GM06990 (cell line): ENCODE data around the gene LRRFIP2.
"Not testable (repeated sequence)": the region's sequence is repeated elsewhere in the genome, so short reads cannot be mapped to it uniquely, and the experiment has no call there.

Experiments used
- DNase-seq: peaks from one replicate; pipeline ENCODE4 v3.0.0-alpha.2; 2011; ENCODE audit not compliant: insufficient read length; ENCODE audit errors: extremely low read depth
- H3K27me3 ChIP-seq: replicated peaks from 2 replicates; pipeline ENCODE4 v1.6.0; 2011; ENCODE audit warnings: low read length; ENCODE audit not compliant: control insufficient read depth, insufficient read depth
- H3K36me3 ChIP-seq: 2 replicates; pipeline ENCODE4 v1.5.1; 2011; ENCODE audit warnings: low read length; ENCODE audit not compliant: control insufficient read depth, insufficient read depth
- H3K4me3 ChIP-seq: replicated peaks from 2 replicates; pipeline ENCODE4 v1.5.1; 2011; ENCODE audit warnings: low read depth, mild to moderate bottlenecking, control low read depth, low read length
- CTCF ChIP-seq: IDR thresholded peaks from 2 replicates; pipeline ENCODE4 v1.5.1; 2011; ENCODE audit warnings: low read length, control low read depth, mild to moderate bottlenecking, inconsistent platforms; ENCODE audit not compliant: insufficient read depth, poor library complexity, severe bottlenecking

The LRRFIP2 gene

DNA sequence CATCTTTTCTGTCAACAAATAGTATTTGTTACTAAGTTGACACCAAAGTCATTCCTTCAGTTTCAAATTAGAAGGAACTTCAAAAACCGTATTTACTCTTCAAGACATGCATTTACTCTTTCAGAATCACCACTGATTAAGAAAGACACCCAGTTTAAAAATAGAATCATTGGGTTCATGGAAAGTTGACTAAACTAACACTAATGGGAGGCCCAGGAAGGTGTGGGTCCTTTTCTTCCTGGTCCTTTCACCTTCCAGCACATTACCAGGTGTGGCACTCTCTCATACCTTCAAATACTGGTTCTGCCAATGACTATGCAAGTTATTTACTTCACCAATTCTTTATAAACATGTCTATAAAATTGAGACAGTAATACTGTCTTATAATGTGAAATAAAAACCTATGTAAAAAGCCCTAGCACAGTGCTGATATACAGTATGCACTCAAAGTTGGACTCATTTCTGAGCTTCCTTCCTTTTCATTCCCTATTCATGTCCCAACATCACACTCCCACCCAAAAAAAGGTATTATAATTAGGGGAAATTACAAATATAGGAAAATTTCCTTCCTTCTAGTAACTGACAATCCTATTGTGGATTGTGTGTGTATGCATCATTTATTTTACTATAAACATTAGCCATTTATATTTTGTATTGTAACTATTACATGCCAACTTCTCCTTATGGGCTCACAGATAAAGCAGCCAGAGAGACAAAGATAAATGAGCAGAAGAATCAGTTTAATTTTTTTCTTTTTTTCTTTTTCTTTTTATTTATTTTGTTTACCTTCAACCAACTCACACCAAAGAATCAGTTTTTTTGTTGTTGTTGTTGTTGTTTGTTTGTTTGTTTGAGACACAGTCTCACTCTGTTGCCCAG lies 48.9 kb downstream of the LRRFIP2 start:
- Histone ChIP-seq H3K27me3 (no peaks in the 10 kb centered on the region), H3K4me3 (no peak overlapping the region), H3K36me3 (no peaks in the 10 kb centered on the region)
- no peak for TF ChIP-seq CTCF
- no peak for DNase-seq

DNA sequence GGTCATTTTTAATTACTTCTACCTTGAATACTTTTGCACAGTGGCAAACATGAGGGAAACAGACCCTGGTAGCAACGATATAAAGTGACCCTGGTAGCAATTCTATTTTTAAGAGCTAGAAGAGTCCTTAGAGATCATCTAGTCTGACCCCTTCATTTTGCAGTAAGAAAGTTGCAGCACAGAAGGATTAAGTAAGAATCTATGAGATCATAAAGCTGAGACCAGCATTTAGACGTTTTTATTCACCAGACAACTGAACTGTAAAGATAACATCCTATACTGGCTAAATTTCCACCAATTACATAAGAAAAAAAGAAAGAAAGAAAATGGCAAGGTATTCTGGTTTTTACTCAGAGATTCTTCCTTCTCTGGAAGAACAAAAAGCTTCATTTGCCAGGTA lies 49.9 kb downstream of the LRRFIP2 start:
- H3K27me3 ChIP-seq, result no peaks in the 10 kb centered on the region
- no peak overlapping the region for H3K4me3 ChIP-seq
- DNase-seq, result no peak
- no peak for TF ChIP-seq CTCF
- H3K36me3 ChIP-seq, result no peaks in the 10 kb centered on the region

- Histone ChIP-seq H3K27me3 (no peaks in the 10 kb centered on the region), H3K4me3 (no peak overlapping the region), H3K36me3 (no peaks in the 10 kb centered on the region)
- no peak for TF ChIP-seq CTCF
- no peak for DNase-seq
Observed at GRCh38 chr3:37123292-37123691, 51.1 kb downstream of the LRRFIP2 start.

GRCh38 chr3:37122069-37122468 lies 52.3 kb downstream of the LRRFIP2 start:
- not testable (repeated sequence) for H3K36me3 ChIP-seq, H3K4me3 ChIP-seq, DNase-seq, H3K27me3 ChIP-seq

DNA sequence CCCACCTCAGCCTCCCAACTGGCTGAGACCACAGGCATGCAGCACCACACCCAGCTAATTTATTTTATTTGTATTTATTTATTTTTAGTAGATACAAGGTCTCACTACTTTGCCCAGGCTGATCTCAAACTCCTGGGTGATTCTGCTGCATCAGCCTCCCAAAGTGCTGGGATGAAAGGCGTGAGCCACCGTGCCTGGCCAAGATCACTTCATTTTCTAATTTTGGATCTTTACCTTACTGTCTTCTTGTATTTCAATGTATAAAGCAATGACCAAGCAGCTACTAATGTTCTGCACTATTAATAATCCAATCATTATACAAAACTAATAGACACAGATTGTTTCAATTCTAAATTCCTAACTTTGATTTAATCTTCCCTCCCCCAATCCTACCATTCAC lies 56.2 kb downstream of the LRRFIP2 start:
- H3K4me3 ChIP-seq, result no peak overlapping the region
- TF ChIP-seq CTCF, result no peak

GRCh38 chr3:37117548-37117947 lies 56.8 kb downstream of the LRRFIP2 start:
- no peak overlapping the region for H3K4me3 ChIP-seq
- no peaks in the 10 kb centered on the region for H3K36me3 ChIP-seq
- H3K27me3 ChIP-seq, result no peaks in the 10 kb centered on the region
- TF ChIP-seq CTCF, result no peak
- DNase-seq, result no peak

More for the DNA sequence above, 56.2 kb downstream of the LRRFIP2 start:
- no peaks in the 10 kb centered on the region for H3K27me3 ChIP-seq
- no peak for DNase-seq
- no peaks in the 10 kb centered on the region for H3K36me3 ChIP-seq
